Measurements from ENCODE around the gene HIC1.
"Not testable (repeated sequence)": the region's sequence is repeated elsewhere in the genome, so short reads cannot be mapped to it uniquely, and the experiment has no call there.

Gene HIC1, protein sequence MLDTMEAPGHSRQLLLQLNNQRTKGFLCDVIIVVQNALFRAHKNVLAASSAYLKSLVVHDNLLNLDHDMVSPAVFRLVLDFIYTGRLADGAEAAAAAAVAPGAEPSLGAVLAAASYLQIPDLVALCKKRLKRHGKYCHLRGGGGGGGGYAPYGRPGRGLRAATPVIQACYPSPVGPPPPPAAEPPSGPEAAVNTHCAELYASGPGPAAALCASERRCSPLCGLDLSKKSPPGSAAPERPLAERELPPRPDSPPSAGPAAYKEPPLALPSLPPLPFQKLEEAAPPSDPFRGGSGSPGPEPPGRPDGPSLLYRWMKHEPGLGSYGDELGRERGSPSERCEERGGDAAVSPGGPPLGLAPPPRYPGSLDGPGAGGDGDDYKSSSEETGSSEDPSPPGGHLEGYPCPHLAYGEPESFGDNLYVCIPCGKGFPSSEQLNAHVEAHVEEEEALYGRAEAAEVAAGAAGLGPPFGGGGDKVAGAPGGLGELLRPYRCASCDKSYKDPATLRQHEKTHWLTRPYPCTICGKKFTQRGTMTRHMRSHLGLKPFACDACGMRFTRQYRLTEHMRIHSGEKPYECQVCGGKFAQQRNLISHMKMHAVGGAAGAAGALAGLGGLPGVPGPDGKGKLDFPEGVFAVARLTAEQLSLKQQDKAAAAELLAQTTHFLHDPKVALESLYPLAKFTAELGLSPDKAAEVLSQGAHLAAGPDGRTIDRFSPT

DNA sequence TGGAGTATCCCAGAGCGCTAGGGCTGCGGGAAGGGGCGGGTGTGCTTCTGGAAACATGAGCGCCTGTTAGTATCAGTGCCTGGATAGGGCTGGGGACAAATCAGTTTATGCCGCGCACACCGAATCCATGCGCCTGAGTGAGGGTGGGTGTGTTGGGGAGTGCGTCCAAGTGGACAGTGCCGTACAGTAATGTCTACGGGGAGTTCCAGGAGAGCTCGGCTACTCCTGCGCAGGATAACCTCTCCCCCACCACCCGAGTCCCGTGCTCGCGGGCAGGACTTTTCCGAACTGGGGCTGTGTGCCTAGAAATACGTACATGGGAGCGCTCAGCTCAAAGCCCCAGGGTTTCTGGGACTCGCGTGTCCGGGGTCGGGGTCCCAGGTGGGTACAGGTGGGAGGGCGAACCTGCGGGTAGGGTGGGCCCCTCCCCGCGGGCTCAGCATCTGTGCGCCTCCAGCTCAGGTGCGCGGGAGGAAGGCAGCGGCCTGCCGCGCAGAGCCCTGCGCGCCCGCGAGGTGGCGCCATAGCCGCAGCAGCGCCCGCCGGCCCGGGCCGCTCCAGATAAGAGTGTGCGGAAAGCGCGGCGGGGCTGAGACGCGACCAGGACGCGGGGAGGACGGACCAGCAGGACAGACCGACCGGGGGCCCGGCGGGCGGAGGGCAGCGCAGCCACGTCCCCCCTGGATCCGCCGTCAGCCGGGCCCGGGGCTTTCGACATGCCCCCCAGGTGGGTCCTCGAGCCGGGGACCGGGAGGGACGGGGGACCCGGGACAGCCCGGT lies at the start of gene HIC1:
TSS of gene HIC1 (plus strand) at position 592 of the 780 bp plus-strand sequence. CDS start 1,588 bp downstream, outside the sequence.
- DNase-seq = peak; percentile 41

DNA sequence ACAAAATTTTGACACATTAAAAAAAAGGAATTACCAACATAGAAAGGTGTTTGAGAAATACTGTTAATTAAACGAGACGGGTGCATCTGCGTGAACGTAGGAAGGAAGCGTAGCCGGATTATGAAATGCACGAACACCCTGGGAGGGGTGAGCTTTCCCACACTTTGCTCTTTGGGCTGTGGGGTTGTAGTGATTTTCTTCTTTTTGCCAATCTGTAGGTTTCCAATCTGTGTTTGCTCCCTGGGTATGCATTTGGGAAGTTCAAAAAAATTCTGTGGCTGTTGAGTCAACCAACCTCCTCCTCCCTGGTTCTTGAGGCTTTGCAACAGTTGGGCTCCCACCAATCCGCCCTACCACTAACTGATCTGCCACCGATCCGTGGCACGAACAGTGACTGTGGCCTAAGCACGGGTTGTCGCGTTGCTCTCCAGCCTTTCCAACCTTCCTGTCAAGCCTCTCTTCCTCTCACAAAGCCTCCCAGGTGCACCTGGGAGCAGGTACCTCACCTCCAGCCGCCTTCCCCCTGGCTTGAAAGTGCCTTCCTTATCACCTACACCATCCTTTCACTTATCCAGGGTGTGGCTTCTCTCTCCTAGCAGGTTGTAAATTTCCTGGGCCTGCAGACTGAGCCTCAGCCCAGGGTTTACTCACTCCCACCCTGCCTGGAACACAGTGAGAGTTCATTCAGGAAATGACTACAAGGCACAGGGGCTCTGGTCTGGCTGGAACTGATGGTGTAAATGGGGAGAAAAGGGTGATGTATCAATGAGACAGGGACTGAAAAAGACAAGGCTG lies 46.4 kb upstream of the HIC1 start:
- DNase-seq = peak; percentile 57

DNA sequence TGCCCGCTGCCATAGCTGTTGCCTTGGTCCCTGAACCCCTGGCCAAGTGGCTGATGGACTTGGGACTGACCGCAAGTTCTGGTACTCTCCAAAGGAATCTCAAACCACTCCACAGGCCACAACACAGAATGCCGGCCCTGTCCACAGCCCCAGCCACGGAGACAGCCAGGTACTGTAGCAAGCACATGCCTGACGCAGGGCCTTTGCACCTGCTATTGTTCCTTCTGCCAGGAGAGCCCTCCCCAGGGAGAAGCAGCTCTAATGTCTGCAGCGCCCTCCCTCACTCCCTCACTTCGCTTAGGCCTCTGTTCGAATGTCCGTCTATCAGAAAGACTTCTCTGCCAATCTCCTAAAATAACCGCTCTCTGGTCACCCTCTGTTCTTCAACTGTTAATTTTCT lies 45.2 kb upstream of the HIC1 start:
- DNase-seq = no peak

DNA sequence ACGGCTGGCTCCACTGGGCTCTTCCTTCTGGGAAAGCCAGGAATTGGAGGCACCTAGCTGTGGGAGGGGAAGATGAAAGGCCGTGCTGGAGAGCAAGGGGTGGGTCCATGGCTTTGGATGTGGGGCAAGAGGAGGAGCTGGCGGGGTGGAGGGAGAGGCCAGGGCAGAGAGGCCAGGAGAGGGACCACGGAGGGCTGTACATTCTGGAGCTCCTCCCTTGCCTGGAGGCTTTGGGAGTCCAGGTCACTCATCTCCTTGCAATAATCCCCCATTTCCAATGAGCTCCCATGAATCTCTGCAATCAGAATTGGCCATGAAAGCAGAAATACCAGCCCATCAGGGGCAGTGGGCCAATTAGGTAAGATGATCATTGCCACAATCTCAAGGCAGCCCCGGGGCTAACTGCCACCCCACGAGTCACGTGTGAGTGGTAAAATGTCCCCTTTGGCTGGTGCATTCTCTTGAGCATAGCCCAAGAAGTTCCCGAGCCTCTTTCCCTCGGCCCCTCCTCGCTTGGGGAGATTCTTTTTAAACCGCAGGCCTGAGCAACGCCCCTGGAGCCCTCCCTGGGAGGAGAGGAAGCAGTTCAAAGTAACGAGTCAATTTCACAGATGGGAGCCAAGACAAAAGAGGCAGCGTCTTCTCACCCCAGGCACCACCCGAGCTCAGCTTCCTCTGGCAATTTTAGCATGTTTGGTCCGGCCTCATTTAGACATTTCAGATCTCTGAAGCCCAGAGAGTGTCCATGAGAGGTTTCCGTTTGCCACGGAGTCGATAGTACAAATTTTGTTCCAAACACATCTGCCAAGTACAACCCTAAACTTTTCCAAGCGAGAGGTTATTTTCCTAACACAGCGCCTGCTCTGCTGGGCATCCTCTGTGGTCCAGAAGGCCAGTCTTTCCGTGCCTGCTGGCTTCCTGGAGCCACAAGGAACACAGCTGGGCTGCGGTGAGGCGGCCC lies 43.2 kb upstream of the HIC1 start:
- peak; percentile 70 for DNase-seq

DNA sequence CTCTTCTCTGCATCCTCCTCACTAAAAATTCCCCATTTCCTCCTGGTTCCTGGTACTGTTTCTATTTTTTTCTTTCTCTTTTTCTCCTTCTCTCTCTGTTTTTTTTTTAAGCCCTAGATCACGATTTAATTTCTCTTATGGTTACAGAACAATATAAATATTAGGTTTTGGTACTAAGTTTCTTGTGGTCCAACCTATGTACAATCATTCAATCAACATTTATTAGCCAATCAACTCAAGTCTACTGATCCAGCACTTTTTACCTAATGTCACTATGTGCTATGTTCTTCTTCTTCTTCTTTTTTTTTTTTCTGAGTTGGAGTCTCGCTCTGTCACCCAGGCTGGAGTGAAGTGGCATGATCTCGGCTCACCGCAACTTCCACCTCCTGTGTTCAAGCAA lies 42.4 kb upstream of the HIC1 start:
- no peak for DNase-seq

DNA sequence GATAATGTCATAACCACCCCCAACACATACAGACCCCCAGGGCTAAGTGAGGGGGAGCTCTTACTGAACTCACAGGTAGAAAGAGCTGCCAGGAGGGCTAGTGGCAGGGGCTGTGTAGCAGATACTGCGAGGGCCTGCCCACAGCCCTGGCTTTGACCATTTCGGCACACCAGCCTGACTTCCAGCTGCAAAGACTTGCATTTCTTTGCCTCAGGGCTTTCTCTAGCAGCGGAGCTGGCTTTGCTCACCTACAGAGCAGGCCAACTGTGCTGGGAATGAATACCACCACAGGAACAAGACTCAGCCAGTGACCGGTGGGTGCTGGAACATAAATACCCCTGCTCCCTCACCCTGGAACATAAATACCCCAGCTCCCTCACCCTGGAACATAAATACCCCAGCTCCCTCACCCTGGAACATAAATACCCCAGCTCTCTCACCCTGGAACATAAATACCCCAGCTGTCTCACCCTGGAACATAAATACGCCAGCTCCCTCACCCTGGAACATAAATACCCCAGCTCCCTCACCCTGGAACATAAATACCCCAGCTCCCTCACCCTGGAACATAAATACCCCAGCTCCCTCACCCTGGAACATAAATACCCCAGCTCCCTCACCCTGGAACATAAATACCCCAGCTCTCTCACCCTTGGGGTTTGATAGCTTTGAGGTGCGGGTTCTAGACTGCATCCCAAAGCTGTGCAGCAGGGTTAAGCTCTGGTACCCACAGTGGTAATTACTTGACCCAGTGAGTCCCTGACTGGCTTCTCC lies 41.5 kb upstream of the HIC1 start:
- not testable (repeated sequence) for DNase-seq

DNA sequence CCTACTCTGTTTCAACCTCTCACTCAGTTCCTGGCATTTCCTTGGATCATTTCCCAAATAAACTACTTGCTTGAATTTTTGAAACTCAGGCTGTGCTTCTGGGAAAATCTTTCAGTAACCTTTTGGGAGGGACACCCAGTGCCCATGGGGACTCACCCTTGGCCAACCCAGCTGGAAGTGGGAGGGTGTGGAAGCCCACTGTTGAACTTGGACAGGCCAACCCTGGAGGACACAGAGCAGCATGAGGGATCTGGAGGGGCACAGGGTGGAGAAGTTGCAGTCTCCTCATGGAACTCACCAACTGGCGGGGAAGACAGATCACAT lies 40.9 kb upstream of the HIC1 start:
- DNase-seq = no peak

DNA sequence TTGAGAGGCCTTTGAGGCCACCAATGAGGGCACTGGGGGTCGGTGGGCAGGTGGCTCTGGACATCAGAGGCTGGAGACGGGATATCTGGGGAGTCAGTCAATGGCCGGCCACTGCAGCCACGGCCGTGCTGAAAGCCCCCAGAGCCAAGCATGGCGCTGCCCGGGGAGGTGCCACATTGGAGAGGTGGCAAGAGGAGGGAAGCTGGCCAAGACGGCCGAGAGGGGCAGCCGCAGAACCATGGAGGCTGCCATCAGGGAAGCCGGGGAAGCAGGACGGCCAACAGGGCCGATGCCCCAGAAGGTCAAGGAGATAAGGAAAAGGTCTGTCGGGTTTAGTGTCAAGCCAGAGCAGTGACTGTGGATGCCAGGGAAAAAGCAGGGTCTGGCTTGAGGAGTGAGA lies 39.6 kb upstream of the HIC1 start:
- DNase-seq = no peak

DNA sequence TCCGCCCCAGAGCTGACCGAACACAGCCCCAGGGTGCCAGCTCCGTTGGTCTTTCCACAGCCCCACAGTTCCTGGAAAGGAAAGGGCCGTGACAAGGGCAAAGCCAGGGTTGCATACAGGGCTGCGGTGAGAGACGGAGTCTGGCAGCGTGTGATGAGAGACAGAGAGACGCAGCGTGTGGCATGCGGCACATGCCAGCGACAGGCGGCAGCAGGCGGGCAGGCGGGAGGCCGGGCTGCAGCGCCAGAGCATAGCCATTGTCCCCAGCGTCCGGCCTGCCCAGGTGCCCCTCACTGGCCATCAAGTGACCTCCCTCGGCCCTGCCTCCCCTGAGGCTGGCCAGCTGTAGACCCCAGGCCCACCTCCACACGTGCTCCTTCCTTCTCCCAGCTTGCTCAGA lies 38.4 kb upstream of the HIC1 start:
- DNase-seq = no peak

DNA sequence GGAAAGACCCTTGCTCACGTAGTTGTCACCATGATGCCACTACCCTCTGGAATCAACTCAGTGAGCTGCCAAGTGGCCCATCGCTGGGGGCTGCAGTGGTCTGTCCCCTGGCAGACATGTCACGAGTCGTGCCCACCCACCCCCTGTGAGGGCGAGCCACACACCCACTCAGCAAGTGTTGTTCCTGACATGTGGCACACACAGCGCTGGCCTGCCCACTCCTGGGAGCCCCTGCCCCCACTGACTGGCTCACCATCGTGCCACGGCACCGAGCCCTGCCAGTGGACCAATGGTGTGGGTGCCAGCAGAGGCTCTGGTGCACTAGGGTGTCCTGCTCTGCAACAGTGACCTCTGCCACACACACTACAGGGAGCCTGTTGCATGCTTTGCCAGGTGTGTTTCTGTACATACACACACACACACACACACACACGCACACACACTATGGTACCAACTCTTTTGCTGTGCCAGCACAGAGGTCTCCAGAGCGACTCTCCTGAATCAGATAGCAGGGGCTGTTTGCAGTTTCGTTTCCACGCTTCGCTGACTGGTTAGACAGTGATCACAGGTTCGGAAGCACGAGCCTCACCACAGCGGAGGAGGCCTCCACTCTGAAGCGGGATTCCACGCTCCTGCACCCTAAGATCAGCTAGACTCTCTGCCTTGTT lies 37.5 kb upstream of the HIC1 start:
- peak; percentile 15 for DNase-seq

DNA sequence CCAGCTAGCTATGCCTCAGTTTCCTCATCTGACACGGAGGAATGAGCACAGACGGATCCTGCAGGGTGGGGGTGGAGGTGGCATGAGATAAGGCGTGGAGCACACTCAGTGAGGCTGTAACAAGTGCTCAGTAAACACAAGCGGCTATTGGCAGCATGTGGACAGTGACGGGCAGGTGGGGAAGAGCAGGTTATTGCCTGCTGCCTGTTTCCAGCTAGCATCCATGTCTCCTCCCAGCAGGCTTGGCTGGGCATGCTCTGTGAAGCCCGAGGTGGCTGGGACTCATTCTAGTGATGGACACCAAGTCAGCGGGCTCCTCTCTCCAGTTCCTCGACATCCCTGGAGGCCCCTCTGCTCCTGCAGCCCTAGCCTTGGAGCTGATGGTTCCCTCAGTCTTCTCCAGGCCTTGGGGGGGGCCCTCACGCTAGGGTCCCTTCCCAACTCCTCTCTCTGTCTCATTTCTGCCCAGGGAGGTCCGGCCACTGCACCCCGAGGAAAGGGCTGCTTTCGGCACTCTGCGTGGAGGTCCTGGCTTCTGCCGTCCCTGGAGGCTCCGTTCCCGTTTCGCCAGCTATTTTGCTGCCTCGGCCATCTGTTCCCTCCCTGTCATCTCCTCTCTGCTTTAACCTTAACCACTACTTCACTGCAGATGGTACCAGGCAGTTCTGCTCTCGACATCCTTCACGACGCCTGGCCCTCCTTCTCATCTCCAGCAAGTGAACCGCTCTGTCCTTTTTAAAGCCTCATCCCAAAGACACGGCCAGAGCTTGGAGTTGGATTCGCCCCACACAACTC lies 36.0 kb upstream of the HIC1 start:
- no peak for DNase-seq

DNA sequence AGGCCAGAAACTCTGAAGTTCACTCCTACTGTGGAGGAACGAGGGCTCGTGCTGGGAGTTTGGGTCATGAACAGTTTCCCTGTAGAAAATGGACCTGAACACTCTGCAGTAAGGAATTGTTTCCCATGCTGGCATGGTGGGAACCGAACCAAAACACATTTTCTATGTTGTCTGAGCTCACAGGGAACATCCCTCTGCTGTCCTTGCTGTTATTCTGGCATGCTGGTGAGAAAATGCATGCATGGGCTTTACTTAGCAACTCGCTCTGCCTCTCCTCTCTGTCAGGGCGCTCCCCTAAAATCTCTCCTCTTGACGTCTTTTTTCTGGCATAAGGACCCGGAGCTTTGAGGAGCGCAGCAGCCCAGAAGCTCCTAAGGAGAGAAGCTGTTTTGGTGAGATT lies 35.2 kb upstream of the HIC1 start:
- DNase-seq = no peak

DNA sequence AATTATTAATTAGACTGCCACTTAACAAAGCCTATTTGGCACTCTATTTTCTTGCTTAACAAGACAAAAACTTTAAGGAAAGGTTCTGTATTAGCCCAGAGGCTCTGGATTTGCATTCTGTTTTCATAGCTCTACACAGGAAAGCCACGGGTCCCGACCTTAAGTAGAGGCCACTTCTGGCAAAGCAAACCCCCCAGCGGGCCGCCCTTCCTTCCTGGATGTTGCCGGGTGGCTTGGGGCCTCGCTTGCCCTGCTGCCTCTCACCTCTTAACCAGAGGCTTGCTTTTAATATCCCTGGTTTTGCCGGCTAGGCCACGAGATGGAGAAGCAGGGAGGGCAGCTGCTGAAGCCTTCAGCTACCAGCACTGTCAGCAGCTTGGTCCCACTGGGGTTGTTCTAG lies 34.2 kb upstream of the HIC1 start:
- no peak for DNase-seq

DNA sequence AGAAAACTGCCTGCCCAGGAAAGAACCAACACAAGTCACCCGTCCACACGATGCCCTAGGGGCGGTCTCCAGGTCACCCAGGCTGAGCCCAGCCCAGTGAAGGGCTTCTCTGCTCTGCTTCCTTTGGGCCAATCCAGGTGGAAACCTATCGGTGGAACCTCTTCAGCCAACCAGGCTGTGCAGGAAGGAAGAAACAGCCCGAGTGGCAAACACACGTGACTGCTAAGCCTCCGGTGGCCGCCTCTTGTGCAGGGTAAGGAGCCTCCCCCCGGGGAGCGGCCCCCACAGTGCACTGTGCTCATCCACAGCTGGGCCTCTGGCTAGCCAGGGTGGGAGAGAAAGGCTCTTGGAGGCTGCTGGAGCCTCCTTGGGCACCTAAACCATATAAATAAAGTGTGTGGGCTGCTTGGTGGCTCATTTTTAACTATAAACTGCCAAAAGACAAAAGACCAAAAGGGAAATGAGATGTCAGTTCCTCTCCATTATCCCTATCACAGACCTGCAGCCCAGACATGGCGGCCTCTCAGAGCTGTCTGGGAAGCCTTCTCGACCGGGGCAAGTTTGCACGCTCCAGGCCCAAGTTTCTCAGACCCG lies 32.2 kb upstream of the HIC1 start:
- no peak for DNase-seq

DNA sequence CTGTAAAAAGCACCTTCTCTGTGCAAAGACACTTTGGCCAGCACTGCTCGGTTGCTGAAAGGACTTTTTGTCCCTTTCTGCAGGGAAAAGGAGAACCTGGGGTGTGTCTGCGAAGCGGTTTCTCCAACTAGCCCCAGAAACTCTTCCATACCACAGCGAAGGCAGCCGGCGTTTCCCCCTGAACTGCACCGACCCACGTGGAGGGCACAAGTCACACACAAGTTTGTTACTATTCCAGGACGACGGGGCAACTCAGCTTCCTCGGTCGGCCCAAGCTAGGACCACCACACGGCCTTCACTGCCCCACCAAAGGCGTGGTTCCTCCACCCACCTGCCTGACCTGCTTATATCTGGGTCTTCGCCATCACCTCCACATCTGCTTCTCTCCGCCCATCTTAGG lies 31.6 kb upstream of the HIC1 start:
- no peak for DNase-seq

DNA sequence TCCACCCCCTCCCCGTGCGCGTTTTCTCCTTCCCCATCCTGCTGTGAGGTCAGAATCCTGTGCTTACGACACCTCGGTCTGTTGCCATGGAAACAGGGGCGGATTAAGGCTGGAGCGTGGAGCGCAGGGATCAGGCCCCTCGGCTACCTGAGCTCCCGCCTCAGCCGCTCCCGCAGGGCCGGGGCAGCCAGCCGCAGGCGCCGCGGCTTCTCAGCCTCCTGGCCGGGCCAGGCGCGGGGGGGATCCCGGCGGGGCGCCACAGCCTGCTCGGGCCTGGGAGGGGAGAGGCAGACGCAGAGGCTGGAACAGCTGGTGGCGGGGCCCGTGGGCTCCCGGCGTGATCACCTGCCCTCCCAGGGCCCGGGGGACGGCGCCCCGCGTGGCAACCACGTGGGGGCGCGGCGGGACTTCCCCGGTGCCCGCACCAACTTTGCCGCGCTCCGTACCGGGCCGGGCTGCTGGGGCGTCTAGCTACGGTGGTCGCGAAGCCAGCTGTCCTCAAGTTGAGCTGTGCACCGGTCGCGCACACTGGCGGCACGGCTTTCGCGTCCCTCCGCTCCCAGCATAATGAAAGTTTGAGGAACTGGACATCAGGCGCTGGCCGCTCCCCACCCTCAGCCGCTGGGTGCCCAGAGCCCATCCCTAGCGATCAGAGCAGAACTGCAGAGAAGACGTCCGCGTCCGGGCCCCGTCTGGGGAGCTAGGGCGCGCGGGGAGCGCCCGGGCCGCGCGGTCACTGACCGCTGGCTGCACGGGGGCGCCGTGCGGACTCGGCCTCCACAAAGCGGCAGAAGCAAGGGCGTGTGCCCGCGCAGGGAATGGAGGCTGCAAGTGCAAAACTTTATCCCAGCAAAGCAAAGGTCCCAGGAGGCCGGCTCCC lies 31.0 kb upstream of the HIC1 start:
- DNase-seq = peak; percentile 61

DNA sequence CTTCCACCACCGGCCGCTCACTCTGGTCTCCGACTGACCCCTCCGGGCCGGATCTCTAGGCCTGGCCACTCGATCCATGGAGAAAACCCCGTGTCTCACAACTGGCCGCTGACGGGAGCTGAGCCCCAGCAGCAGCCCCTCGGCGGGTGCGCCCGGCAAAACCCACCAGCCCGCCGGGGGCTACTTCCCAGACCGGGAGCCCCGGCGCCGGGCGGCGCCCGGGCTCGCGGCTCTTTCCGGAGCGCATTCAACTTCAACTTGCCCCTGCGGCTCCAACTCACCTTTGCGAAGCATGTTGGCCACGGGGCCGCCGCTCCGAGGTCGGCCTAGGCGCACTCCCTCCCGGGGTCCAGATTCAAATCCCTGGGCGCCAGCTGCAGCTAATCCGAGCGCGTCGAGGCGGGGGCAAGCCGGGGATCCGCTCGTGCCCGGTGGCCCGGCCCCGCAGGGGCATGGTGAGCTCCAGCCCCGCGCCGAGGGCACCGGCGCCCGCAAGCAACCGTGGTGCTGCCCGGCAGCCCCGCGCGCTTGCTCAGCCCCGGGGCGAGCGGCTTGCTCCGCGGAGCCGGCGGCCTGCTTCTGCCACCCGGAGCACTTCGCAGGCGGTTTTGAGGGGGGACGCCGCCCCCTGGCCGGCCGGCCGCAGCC lies 30.2 kb upstream of the HIC1 start:
- no peak for DNase-seq

Data from MV-4-11 (cell line).